ENCODE data around the gene LRRC46. TPM values are rescaled to one million over a fixed set of nuclear protein-coding genes. Genes with fewer than 3 reads are reported as not detected.

LRRC46 gene
- total RNA-seq, 4 donors from 2014 or later, result 0.45 TPM; not detected in 3

- no peak for DNase-seq (ENCODE audit: extremely low spot score)
- Histone ChIP-seq H3K9me3 (no peaks in the 10 kb centered on the region), H3K4me1 (peaks cover 15 to 54% (median 42%) of the 10 kb centered on the region in 4 donors), H3K4me3 (no peak overlapping the region), H3K27me3 (peaks cover 11 to 81% (median 51%) of the 10 kb centered on the region in 4 donors), H3K36me3 (no peaks in the 10 kb centered on the region), H3K27ac (replicated peaks in 1 of 4) (no peak overlapping the region)
- TF ChIP-seq CTCF (IDR thresholded peaks at IDR 0.05) (peak in 1 of 3 experiments; percentile 3), POLR2A (IDR thresholded peaks at IDR 0.05; ENCODE audit: low read depth) (no peak)
- whole genome bisulfite sequencing, result 15% methylated on average over 5 of the region's 71 CpGs
- intact Hi-C loops (cut with DNase I), result loop anchor here (10.0 kb wide), 3 partner anchors 97 to 167 kb away; partner anchors contain the start of genes CDK5RAP3 and PNPO
These were observed 16.1 kb downstream of the LRRC46 start for GRCh38 chr17:47847341-47848197.

- WGBS, result 48% methylated on average over 17 of the region's 23 CpGs
- no peaks in the 10 kb centered on the region for H3K9me3 ChIP-seq
- H3K27me3 ChIP-seq, result peaks cover 11 to 87% (median 57%) of the 10 kb centered on the region in 4 donors
- DNase-seq (ENCODE audit: extremely low spot score), result no peak
- H3K27ac ChIP-seq (replicated peaks in 1 of 4), result no peak overlapping the region
- peaks cover 15 to 49% (median 38%) of the 10 kb centered on the region in 4 donors for H3K4me1 ChIP-seq
- H3K4me3 ChIP-seq, result no peak overlapping the region
- intact Hi-C loops (cut with DNase I), result loop anchor here (10.0 kb wide), 3 partner anchors 97 to 167 kb away; partner anchors contain the start of genes CDK5RAP3 and PNPO
- H3K36me3 ChIP-seq, result no peaks in the 10 kb centered on the region
- TF ChIP-seq CTCF (IDR thresholded peaks at IDR 0.05) (no peak), POLR2AphosphoS5 (IDR thresholded peaks at IDR 0.05) (no peak), EP300 (IDR thresholded peaks at IDR 0.05) (no peak), POLR2A (IDR thresholded peaks at IDR 0.05; ENCODE audit: low read depth) (no peak)
These were observed 16.7 kb downstream of the LRRC46 start for GRCh38 chr17:47848198-47848513.

- Histone ChIP-seq H3K27me3 (peaks cover 11 to 100% (median 76%) of the 10 kb centered on the region in 4 donors), H3K4me3 (peak overlapping the region; percentile 38 to 54 (median 42)), H3K27ac (replicated peaks in 1 of 4) (no peak overlapping the region), H3K9me3 (no peaks in the 10 kb centered on the region), H3K4me1 (peaks cover 15 to 44% (median 34%) of the 10 kb centered on the region in 4 donors), H3K36me3 (no peaks in the 10 kb centered on the region)
- no peak for TF ChIP-seq POLR2A (IDR thresholded peaks at IDR 0.05; ENCODE audit: low read depth)
- no peak for TF ChIP-seq POLR2AphosphoS5 (IDR thresholded peaks at IDR 0.05)
- no peak for TF ChIP-seq CTCF (IDR thresholded peaks at IDR 0.05)
- TF ChIP-seq EP300 (IDR thresholded peaks at IDR 0.05), result no peak
- no peak for DNase-seq (ENCODE audit: extremely low spot score)
- intact Hi-C loops (cut with DNase I), result no loop called here
- 90% methylated on average over 2 of the region's 9 CpGs for WGBS
These were observed 18.9 kb downstream of the LRRC46 start for GRCh38 chr17:47850373-47850691.

GRCh38 chr17:47850692-47851573 is 19.5 kb downstream of the LRRC46 start, which contains the start of gene SP6:
TSS of gene SP6 (minus strand) at chr17:47851163. CDS start at chr17:47848429, 2,734 bp downstream.
- no peaks in the 10 kb centered on the region for H3K9me3 ChIP-seq
- H3K27me3 ChIP-seq, result peaks cover 11 to 100% (median 75%) of the 10 kb centered on the region in 4 donors
- H3K4me3 ChIP-seq, result peak within 1 kb of the TSS; percentile 38 to 54 (median 42)
- peaks cover 15 to 44% (median 34%) of the 10 kb centered on the region in 4 donors for H3K4me1 ChIP-seq
- no peak for DNase-seq (ENCODE audit: extremely low spot score)
- no peak within 1 kb of the TSS for H3K27ac ChIP-seq (replicated peaks in 1 of 4)
- intact Hi-C loops (cut with DNase I), result no loop called here
- peak; percentile 7 to 21 for TF ChIP-seq POLR2AphosphoS5 (IDR thresholded peaks at IDR 0.05)
- TF ChIP-seq CTCF (IDR thresholded peaks at IDR 0.05), result peak in 1 of 3 experiments; percentile 20
- TF ChIP-seq EP300 (IDR thresholded peaks at IDR 0.05), result no peak
- H3K36me3 ChIP-seq, result no peaks in the 10 kb centered on the region
- WGBS, result 6% methylated on average over 55 of the region's 71 CpGs

Measured in esophagus muscularis mucosa (tissue), 4 donors.